Measurements from ENCODE around the gene PDE4B.

The PDE4B gene

GRCh38 chr1:66044912-66045311 lies 252.2 kb downstream of the PDE4B start:
- H3K9ac ChIP-seq = no peak overlapping the region
- H3K4me3 ChIP-seq (ENCODE audit: low read depth, low read length) = no peak overlapping the region
- H3K9me3 ChIP-seq (ENCODE audit: control insufficient read depth, low read length) = no peaks in the 10 kb centered on the region
- no peaks in the 10 kb centered on the region for H3K4me1 ChIP-seq
- H2AFZ ChIP-seq = no peak overlapping the region
- H3K79me2 ChIP-seq = no peaks in the 10 kb centered on the region
- no peaks in the 10 kb centered on the region for H3K27me3 ChIP-seq (ENCODE audit: control insufficient read depth, insufficient read depth, low read length)
- H3K36me3 ChIP-seq (ENCODE audit: control insufficient read depth, insufficient read depth, low read length) = no peaks in the 10 kb centered on the region
- no peak for TF ChIP-seq CTCF (IDR thresholded peaks at IDR 0.05)
- H3K27ac ChIP-seq = no peak overlapping the region
- H3K4me2 ChIP-seq (ENCODE audit: low read length) = no peak overlapping the region

GRCh38 chr1:66046415-66046814 lies 253.7 kb downstream of the PDE4B start:
- no peaks in the 10 kb centered on the region for H3K36me3 ChIP-seq (ENCODE audit: control insufficient read depth, insufficient read depth, low read length)
- no peak for TF ChIP-seq CTCF (IDR thresholded peaks at IDR 0.05)
- no peak overlapping the region for H2AFZ ChIP-seq
- no peak overlapping the region for H3K27ac ChIP-seq
- H3K79me2 ChIP-seq = no peaks in the 10 kb centered on the region
- H3K9me3 ChIP-seq (ENCODE audit: control insufficient read depth, low read length) = no peaks in the 10 kb centered on the region
- no peaks in the 10 kb centered on the region for H3K27me3 ChIP-seq (ENCODE audit: control insufficient read depth, insufficient read depth, low read length)
- H3K9ac ChIP-seq = no peak overlapping the region
- no peak overlapping the region for H3K4me2 ChIP-seq (ENCODE audit: low read length)
- H3K4me3 ChIP-seq (ENCODE audit: low read depth, low read length) = no peak overlapping the region
- no peaks in the 10 kb centered on the region for H3K4me1 ChIP-seq

- TF ChIP-seq CTCF (IDR thresholded peaks at IDR 0.05) = no peak
- H3K36me3 ChIP-seq (ENCODE audit: control insufficient read depth, insufficient read depth, low read length) = no peaks in the 10 kb centered on the region
- H3K79me2 ChIP-seq = no peaks in the 10 kb centered on the region
- H3K9me3 ChIP-seq (ENCODE audit: control insufficient read depth, low read length) = no peaks in the 10 kb centered on the region
- no peak overlapping the region for H3K9ac ChIP-seq
- no peak overlapping the region for H3K4me2 ChIP-seq (ENCODE audit: low read length)
- H2AFZ ChIP-seq = no peak overlapping the region
- no peaks in the 10 kb centered on the region for H3K27me3 ChIP-seq (ENCODE audit: control insufficient read depth, insufficient read depth, low read length)
- H3K4me3 ChIP-seq (ENCODE audit: low read depth, low read length) = no peak overlapping the region
- H3K27ac ChIP-seq = no peak overlapping the region
- no peaks in the 10 kb centered on the region for H3K4me1 ChIP-seq
Measured at GRCh38 chr1:66048011-66048410, 255.3 kb downstream of the PDE4B start.

- H3K27me3 ChIP-seq (ENCODE audit: control insufficient read depth, insufficient read depth, low read length) = no peaks in the 10 kb centered on the region
- no peak overlapping the region for H3K4me3 ChIP-seq (ENCODE audit: low read depth, low read length)
- H3K4me1 ChIP-seq = no peaks in the 10 kb centered on the region
- TF ChIP-seq CTCF (IDR thresholded peaks at IDR 0.05) = no peak
- no peak overlapping the region for H2AFZ ChIP-seq
- H3K36me3 ChIP-seq (ENCODE audit: control insufficient read depth, insufficient read depth, low read length) = no peaks in the 10 kb centered on the region
- H3K79me2 ChIP-seq = no peaks in the 10 kb centered on the region
- no peak overlapping the region for H3K27ac ChIP-seq
- H3K4me2 ChIP-seq (ENCODE audit: low read length) = no peak overlapping the region
- no peaks in the 10 kb centered on the region for H3K9me3 ChIP-seq (ENCODE audit: control insufficient read depth, low read length)
- H3K9ac ChIP-seq = no peak overlapping the region
Measured at GRCh38 chr1:66050123-66050522, 257.4 kb downstream of the PDE4B start.

GRCh38 chr1:66050633-66051032 lies 257.9 kb downstream of the PDE4B start:
- H3K36me3 ChIP-seq (ENCODE audit: control insufficient read depth, insufficient read depth, low read length) = no peaks in the 10 kb centered on the region
- H3K4me1 ChIP-seq = no peaks in the 10 kb centered on the region
- H3K79me2 ChIP-seq = no peaks in the 10 kb centered on the region
- H3K9me3 ChIP-seq (ENCODE audit: control insufficient read depth, low read length) = no peaks in the 10 kb centered on the region
- no peak overlapping the region for H3K4me2 ChIP-seq (ENCODE audit: low read length)
- TF ChIP-seq CTCF (IDR thresholded peaks at IDR 0.05) = no peak
- H3K9ac ChIP-seq = no peak overlapping the region
- no peak overlapping the region for H3K4me3 ChIP-seq (ENCODE audit: low read depth, low read length)
- no peak overlapping the region for H3K27ac ChIP-seq
- H2AFZ ChIP-seq = no peak overlapping the region
- no peaks in the 10 kb centered on the region for H3K27me3 ChIP-seq (ENCODE audit: control insufficient read depth, insufficient read depth, low read length)

Measured in parathyroid adenoma (tissue), 2 donors.